ENCODE data around the gene NEIL1.

The NEIL1 gene

GRCh38 chr15:75335313-75335704 lies 11.5 kb upstream of the NEIL1 start:
- Histone ChIP-seq H3K36me3 (ENCODE audit: insufficient read depth, low read length) (peaks cover 15% of the 10 kb centered on the region), H3K4me1 (ENCODE audit: insufficient read depth, low read length) (peaks cover 20% of the 10 kb centered on the region), H3K4me2 (ENCODE audit: insufficient read depth, low read length) (peak overlapping the region; percentile 90), H4K20me1 (ENCODE audit: insufficient read depth, low read length) (no peaks in the 10 kb centered on the region), H3K79me2 (ENCODE audit: insufficient read depth, low read length) (peaks cover 13% of the 10 kb centered on the region), H3K9ac (ENCODE audit: low read depth, low read length) (peak overlapping the region; percentile 70), H3K27me3 (ENCODE audit: insufficient read depth, low read length, poor library complexity) (no peaks in the 10 kb centered on the region), H3K27ac (ENCODE audit: low read length) (peak overlapping the region; percentile 86), H2AFZ (ENCODE audit: low read depth, low read length) (peak overlapping the region; percentile 82), H3K4me3 (ENCODE audit: low read depth in 1 of 2, low read length in 2 of 2) (peak overlapping the region; percentile 35 to 63; a peak in 3 of 4 replicates), H3K9me3 (ENCODE audit: insufficient read depth, low read length, severe bottlenecking) (no peaks in the 10 kb centered on the region)
- no peak for ATAC-seq (ENCODE audit: insufficient read depth, low read depth)
- DNase-seq, result no peak
- TF ChIP-seq CTCF (IDR thresholded peaks at IDR 0.05; ENCODE audit: borderline replicate concordance, extremely low read depth, low read length, poor library complexity, severe bottlenecking) (no peak), EZH2 (IDR thresholded peaks at IDR 0.05; ENCODE audit: borderline replicate concordance, low read depth, low read length, severe bottlenecking) (no peak)

- peak within 1 kb of the TSS; percentile 35 to 63; a peak in 3 of 4 replicates for H3K4me3 ChIP-seq (ENCODE audit: low read depth in 1 of 2, low read length in 2 of 2)
- TF ChIP-seq EZH2 (IDR thresholded peaks at IDR 0.05; ENCODE audit: borderline replicate concordance, low read depth, low read length, severe bottlenecking) (no peak), CTCF (IDR thresholded peaks at IDR 0.05; ENCODE audit: borderline replicate concordance, extremely low read depth, low read length, poor library complexity, severe bottlenecking) (no peak)
- peaks cover 13% of the 10 kb centered on the region for H3K79me2 ChIP-seq (ENCODE audit: insufficient read depth, low read length)
- no peaks in the 10 kb centered on the region for H4K20me1 ChIP-seq (ENCODE audit: insufficient read depth, low read length)
- peak within 1 kb of the TSS; percentile 90 for H3K4me2 ChIP-seq (ENCODE audit: insufficient read depth, low read length)
- peak within 1 kb of the TSS; percentile 70 for H3K9ac ChIP-seq (ENCODE audit: low read depth, low read length)
- H3K36me3 ChIP-seq (ENCODE audit: insufficient read depth, low read length), result peaks cover 16% of the 10 kb centered on the region
- ATAC-seq (ENCODE audit: insufficient read depth, low read depth) (peak; percentile 87), DNase-seq (peak; percentile 90)
- H3K27ac ChIP-seq (ENCODE audit: low read length), result peak within 1 kb of the TSS; percentile 86
- no peaks in the 10 kb centered on the region for H3K9me3 ChIP-seq (ENCODE audit: insufficient read depth, low read length, severe bottlenecking)
- H3K27me3 ChIP-seq (ENCODE audit: insufficient read depth, low read length, poor library complexity), result no peaks in the 10 kb centered on the region
- peak within 1 kb of the TSS; percentile 82 for H2AFZ ChIP-seq (ENCODE audit: low read depth, low read length)
- peaks cover 20% of the 10 kb centered on the region for H3K4me1 ChIP-seq (ENCODE audit: insufficient read depth, low read length)
Observed at GRCh38 chr15:75335705-75336355, 11.0 kb upstream of the NEIL1 start, which contains the start of gene COMMD4. COMMD4 (plus strand) TSS chr15:75336063; CDS start chr15:75336090, 27 bp downstream.

GRCh38 chr15:75338661-75339240 lies 8.1 kb upstream of the NEIL1 start:
- TF ChIP-seq CTCF (IDR thresholded peaks at IDR 0.05; ENCODE audit: borderline replicate concordance, extremely low read depth, low read length, poor library complexity, severe bottlenecking) (no peak), EZH2 (IDR thresholded peaks at IDR 0.05; ENCODE audit: borderline replicate concordance, low read depth, low read length, severe bottlenecking) (no peak)
- peaks cover 13% of the 10 kb centered on the region for H3K79me2 ChIP-seq (ENCODE audit: insufficient read depth, low read length)
- no peaks in the 10 kb centered on the region for H3K9me3 ChIP-seq (ENCODE audit: insufficient read depth, low read length, severe bottlenecking)
- ATAC-seq (ENCODE audit: insufficient read depth, low read depth), result no peak
- H3K4me2 ChIP-seq (ENCODE audit: insufficient read depth, low read length), result no peak overlapping the region
- H4K20me1 ChIP-seq (ENCODE audit: insufficient read depth, low read length), result no peaks in the 10 kb centered on the region
- no peak overlapping the region for H2AFZ ChIP-seq (ENCODE audit: low read depth, low read length)
- DNase-seq, result no peak
- H3K27ac ChIP-seq (ENCODE audit: low read length), result no peak overlapping the region
- H3K9ac ChIP-seq (ENCODE audit: low read depth, low read length), result no peak overlapping the region
- peaks cover 18% of the 10 kb centered on the region for H3K36me3 ChIP-seq (ENCODE audit: insufficient read depth, low read length)
- H3K4me3 ChIP-seq (ENCODE audit: low read depth in 1 of 2, low read length in 2 of 2), result no peak overlapping the region
- H3K4me1 ChIP-seq (ENCODE audit: insufficient read depth, low read length), result peaks cover 20% of the 10 kb centered on the region
- H3K27me3 ChIP-seq (ENCODE audit: insufficient read depth, low read length, poor library complexity), result no peaks in the 10 kb centered on the region
